Gastroesophageal sphincter (tissue), 3 donors: ENCODE measurements around the gene ARMC8.

Experiments
- CTCF ChIP-seq, 4 experiments: fragments of 200-600 bp in 2 of 4; fragments of 450-650 bp in 2 of 4; sonication (generic) in 1 of 4; IDR thresholded peaks; one replicate each; pipeline ENCODE4 v1.5.1; 2017 to 2019; ENCODE audit warnings: antibody characterized with exemption in 4 of 4, mild to moderate bottlenecking in 2 of 4, moderate library complexity in 2 of 4
- EP300 ChIP-seq: sonication (generic); formaldehyde crosslinking; IDR thresholded peaks from one replicate; pipeline ENCODE4 v1.6.1; 2017; ENCODE audit warnings: antibody characterized with exemption, mild to moderate bottlenecking
- POLR2A ChIP-seq, 2 donors: fragments of 450-650 bp; IDR thresholded peaks; one replicate each; pipeline ENCODE4 v1.6.1; 2017; ENCODE audit warnings: antibody characterized with exemption in 2 of 2, mild to moderate bottlenecking in 2 of 2, moderate library complexity in 1 of 2
- POLR2AphosphoS5 ChIP-seq: sonication (generic); formaldehyde crosslinking; IDR thresholded peaks from one replicate; pipeline ENCODE4 v1.6.1; 2017; ENCODE audit warnings: antibody characterized with exemption

- TF ChIP-seq CTCF (IDR thresholded peaks at IDR 0.05): no peak
- no peak for TF ChIP-seq EP300
- TF ChIP-seq POLR2A (IDR thresholded peaks at IDR 0.05): no peak
- TF ChIP-seq POLR2AphosphoS5: no peak
Observed at GRCh38 chr3:138296639-138297038, 109.5 kb downstream of the ARMC8 start.
